D721Med (cell line): Measurements from ENCODE around the gene TDP1.
"Not testable (repeated sequence)": the region's sequence is repeated elsewhere in the genome, so short reads cannot be mapped to it uniquely, and the experiment has no call there.

Experiments used
- DNase-seq: peaks from one replicate; pipeline ENCODE4 v3.0.0; 2011; ENCODE audit warnings: low spot score; ENCODE audit not compliant: insufficient read length
- FAIRE-seq: peaks from 2 replicates; lab custom pipeline; 2011; peaks lifted over from hg19 to GRCh38; lab: Jason Lieb, UNC
- TF ChIP-seq, protein P1 (sequence below): IDR thresholded peaks from 2 replicates; pipeline ENCODE4 v1.5.1; 2012; ENCODE audit warnings: mild to moderate bottlenecking, control low read depth; ENCODE audit not compliant: insufficient read depth; ENCODE audit errors: missing control alignments

Gene TDP1

DNA sequence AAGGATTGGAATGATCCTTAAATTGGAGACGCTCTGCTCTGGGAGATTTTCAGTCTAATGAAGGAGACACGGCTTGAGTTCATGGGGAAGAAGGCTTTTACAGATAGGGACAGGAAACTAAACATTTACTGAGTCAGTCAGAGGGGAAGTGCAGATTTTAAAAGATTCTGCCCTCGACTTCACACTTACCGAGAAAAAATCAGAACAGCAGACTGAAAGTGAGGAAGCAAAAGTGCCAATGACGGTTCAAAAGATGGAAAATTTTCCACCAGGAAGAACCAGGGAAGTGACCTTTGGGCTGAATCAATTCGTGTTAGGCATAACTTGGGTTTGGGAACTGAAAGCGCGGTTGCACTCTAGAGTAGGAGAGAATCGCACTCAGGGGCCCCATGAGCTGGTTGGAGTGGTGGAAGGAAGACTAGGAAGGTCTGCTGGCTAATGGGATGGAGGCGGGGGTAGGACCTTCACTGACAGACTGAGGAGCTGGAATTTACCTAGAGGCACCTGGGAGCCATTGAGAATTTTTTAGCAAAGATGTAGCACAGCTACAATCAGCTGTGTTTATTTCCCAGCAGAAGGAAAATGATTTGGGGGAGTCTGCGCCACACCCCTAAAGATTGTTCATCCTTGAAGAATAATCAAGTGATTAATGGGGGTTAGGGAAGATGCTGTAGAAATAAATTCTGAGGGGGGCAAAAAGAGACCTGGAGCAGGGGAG lies 107.3 kb downstream of the TDP1 start:
- TF ChIP-seq, protein P1, sequence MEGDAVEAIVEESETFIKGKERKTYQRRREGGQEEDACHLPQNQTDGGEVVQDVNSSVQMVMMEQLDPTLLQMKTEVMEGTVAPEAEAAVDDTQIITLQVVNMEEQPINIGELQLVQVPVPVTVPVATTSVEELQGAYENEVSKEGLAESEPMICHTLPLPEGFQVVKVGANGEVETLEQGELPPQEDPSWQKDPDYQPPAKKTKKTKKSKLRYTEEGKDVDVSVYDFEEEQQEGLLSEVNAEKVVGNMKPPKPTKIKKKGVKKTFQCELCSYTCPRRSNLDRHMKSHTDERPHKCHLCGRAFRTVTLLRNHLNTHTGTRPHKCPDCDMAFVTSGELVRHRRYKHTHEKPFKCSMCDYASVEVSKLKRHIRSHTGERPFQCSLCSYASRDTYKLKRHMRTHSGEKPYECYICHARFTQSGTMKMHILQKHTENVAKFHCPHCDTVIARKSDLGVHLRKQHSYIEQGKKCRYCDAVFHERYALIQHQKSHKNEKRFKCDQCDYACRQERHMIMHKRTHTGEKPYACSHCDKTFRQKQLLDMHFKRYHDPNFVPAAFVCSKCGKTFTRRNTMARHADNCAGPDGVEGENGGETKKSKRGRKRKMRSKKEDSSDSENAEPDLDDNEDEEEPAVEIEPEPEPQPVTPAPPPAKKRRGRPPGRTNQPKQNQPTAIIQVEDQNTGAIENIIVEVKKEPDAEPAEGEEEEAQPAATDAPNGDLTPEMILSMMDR, result no peak
- DNase-seq (no peak), FAIRE-seq (no peak)

DNA sequence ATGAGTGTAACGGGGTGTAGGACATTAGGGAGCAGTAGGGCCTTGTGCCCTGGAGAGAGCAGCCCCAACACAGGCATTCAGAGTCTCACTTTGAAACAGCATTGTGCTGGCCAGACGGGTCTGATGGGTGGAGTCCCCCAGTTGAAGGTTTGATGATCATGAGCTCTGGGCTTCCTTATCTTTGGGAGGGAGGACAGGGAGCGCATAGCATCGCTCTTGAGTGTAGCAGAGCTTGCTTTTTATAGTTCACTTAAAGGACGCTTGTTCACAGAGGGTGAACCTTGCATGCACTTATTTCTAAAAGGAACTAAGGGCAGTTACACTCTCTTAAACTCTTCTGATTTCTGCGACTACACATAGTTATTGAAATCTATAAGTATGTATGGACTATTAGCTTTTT lies 116.6 kb downstream of the TDP1 start:
- DNase-seq (no peak), FAIRE-seq (no peak)
- TF ChIP-seq, protein P1, result no peak

DNA sequence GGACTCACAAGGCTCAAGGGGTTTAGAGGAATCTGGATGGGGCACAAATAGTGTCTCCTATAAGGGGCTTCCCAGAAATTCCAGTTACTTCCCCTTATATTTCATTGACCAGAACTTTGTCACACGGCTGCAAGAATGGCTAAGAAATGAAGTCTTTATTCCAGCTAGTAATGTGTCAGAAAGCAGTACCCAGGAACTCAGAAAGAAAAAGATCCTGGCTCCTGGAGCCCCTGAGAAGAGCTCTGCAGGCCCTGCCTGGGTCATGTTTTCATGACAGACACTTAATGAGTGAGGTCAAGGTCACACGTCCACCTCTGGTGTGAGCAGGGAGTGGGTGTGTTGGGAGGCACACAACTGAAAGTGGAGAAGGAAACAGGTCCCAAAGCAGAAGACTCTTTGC lies 123.8 kb downstream of the TDP1 start:
- DNase-seq (no peak), FAIRE-seq (no peak)
- TF ChIP-seq, protein P1, result no peak

DNA sequence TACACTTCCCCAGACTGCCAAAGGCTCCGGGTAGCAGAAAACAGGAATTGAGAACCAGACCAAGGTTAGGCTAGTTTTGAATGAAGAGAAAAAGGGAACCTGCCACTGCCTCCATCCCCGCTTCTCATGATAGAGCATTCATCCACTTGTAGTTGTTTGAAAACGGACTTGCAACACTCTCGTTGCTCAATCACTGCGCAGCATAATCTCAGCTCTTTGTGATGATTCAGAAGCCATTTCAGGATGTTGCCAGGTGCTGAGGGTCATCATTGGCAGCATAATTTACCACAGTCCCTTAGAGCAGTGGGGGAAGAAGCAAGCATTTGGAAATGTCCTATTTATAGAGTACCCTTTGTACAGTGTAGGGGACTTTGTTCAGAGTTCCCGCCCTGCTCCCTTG lies 131.7 kb downstream of the TDP1 start:
- no peak for FAIRE-seq
- DNase-seq, result no peak
- TF ChIP-seq, protein P1, result no peak

DNA sequence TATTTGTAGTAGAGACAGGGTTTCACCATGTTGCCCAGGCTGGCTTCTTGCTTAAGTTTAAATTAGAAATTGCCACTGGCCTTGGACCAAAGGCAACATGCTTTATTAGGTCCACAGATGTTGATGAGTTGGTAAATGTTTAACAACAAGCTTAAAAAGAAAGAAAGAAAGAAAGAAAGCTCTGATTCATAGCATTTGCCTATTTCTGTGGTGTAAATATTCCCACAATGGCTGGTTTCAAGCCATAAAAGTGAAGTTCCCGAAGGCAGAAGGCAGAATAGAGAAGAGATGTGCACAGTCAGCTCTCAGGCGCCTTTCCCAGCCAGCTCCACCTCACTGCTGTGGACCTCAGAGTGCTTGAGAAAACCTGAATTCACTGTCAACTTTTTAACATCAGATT lies 132.4 kb downstream of the TDP1 start:
- TF ChIP-seq, protein P1, result no peak
- DNase-seq (no peak), FAIRE-seq (no peak)

DNA sequence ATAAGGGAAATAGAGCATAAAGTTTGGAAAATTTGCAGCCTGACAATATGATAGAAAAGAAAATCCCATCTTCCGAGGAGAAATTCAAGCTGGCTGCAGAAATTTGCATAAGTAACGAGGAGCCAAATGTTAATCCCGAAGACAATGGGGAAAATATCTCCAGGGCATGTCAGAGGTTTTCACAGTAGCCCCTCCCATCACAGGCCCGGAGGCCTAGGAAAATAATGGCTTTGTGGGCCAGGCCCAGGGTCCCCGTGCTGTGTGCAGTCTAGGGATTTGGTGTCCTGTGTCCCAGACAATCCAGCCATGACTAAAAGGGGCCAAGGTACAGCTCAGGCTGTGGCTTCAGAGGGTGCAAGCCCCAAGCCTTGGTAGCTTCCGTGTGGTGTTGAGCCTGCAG lies 133.8 kb downstream of the TDP1 start:
- DNase-seq, FAIRE-seq: not testable (repeated sequence)

DNA sequence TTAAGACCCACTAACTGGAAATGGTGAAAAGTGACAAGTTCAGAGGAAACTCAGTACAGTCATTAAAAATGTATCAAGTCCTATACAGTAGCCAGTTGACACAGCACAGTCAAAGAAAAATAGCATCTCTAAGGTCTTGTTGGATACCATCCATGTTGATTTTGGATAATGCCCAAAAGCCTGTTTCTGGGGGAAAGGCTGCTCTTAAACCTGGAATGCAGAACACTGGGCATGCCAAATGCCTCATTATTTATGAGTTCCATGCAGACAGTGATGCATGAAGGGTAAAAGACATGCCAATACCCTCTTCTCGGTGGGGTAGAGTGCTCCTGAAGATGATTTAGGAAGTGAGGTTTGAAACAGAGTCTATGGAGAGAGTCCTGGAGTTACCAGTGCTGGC lies 135.7 kb downstream of the TDP1 start:
- TF ChIP-seq, protein P1, result no peak
- FAIRE-seq (no peak), DNase-seq (no peak)
